Measurements from ENCODE around the gene PCSK5.
"Not testable (repeated sequence)": the region's sequence is repeated elsewhere in the genome, so short reads cannot be mapped to it uniquely, and the experiment has no call there.

The PCSK5 gene

DNA sequence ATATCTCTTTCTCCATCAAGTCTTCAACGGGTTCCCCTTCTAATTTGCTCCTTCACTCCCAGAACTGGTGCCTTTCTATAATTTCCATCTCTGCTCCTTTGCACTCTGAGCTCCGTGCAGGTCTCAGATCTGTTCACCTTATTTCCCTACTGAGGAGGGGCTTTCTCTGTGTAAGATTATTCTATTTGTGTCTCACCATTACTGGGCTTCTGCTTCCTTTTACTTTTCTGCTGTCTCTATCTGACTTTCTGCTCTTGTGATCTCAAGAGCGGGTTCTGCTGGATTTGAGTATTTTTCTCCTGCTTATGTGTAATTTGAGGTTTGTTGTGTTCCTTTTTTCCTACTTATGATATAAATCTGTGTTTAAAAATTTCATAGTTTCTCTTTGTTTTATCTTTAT is 117.5 kb downstream of the PCSK5 start:
- DNase-seq (ENCODE audit: low read depth in 2 of 2) = no peak

GRCh38 chr9:76013809-76014208 is 123.3 kb downstream of the PCSK5 start:
- no peak for DNase-seq (ENCODE audit: low read depth in 2 of 2)

DNA sequence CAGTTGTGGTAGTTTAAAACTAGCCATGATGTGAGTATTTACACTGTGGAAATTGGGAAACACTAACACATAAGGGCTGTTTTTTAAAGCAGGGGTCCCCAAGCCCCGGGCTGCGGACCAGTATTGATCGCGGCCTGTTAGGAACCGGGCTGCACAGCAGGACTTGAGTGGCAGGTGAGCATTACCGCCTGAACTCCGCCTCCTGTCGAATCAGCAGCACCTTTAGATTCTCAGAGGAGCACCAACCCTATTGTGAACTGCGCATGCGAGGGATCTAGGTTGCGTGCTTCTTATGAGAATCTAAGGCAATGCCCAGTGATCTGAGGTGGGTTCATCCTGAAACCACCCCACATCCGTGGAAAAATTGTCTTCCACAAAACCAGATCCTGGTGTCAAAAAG is 127.8 kb downstream of the PCSK5 start:
- DNase-seq (ENCODE audit: low read depth in 2 of 2) = no peak

DNA sequence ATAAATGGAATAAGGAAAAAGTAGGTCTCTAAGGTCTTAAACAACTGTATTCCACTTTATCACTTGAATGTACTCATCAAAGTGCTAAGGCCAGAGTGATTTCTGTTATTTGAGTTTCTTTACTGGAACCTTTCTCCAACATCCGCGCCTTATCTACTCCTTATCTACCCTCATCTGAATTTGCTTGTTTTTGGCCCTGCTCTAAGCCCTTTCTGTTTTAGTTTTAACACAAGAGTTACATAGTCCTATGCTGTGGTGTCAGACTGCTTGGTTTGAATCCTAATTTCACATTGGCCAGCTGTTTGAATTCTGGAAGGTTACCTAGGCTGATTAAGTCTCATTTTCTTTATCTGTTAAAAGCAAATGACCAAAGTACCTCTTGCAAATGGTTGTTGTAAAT is 128.3 kb downstream of the PCSK5 start:
- no peak for DNase-seq (ENCODE audit: low read depth in 2 of 2)

GRCh38 chr9:76020652-76021051 is 130.2 kb downstream of the PCSK5 start:
- DNase-seq (ENCODE audit: low read depth in 2 of 2) = peak in 1 of 2 experiments; percentile 8

GRCh38 chr9:76022317-76022716 is 131.8 kb downstream of the PCSK5 start:
- DNase-seq (ENCODE audit: low read depth in 2 of 2) = no peak

GRCh38 chr9:76023715-76024195 is 133.3 kb downstream of the PCSK5 start:
- DNase-seq (ENCODE audit: low read depth in 2 of 2) = no peak

- no peak for DNase-seq (ENCODE audit: low read depth in 2 of 2)
These were observed 134.8 kb downstream of the PCSK5 start for GRCh38 chr9:76025286-76025685.

DNA sequence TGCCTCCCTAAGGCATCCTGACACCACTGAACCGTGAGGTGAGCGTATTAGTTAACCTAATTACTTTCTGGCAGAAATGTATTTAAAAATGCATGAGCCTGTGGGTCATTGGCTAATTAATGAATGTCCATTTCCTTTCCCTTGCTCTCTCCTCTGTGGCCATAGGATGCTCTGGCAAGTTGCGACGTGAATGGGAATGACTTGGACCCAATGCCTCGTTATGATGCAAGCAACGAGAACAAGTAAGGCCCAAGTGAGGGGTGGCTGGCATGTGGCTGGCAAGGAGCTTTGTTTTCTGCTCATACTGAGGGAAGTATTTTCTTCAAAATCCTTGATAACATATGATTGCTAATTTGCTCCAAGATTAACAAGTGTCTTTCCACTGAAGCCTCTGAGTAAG is 136.3 kb downstream of the PCSK5 start:
- no peak for DNase-seq (ENCODE audit: low read depth in 2 of 2)

DNA sequence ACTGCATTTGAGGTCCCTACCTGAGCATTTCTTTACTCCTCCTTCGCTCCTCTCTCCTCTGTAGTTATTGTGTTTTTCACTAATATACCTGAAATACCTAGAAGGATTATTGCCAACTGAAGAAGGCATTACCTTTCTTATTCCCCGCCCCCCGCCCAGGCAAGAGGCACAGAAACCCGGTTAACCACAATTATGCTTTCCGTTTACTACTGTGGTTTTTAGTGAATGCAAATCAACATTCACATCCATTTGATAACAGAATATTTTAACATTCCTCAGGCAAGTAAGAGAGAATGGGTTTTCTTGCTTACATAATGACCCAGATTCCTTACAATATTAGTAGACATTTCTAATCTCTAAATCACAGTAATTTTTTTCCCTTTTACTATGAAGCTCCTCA is 136.9 kb downstream of the PCSK5 start:
- DNase-seq (ENCODE audit: low read depth in 2 of 2) = no peak

GRCh38 chr9:76027861-76028260 is 137.4 kb downstream of the PCSK5 start:
- no peak for DNase-seq (ENCODE audit: low read depth in 2 of 2)

DNA sequence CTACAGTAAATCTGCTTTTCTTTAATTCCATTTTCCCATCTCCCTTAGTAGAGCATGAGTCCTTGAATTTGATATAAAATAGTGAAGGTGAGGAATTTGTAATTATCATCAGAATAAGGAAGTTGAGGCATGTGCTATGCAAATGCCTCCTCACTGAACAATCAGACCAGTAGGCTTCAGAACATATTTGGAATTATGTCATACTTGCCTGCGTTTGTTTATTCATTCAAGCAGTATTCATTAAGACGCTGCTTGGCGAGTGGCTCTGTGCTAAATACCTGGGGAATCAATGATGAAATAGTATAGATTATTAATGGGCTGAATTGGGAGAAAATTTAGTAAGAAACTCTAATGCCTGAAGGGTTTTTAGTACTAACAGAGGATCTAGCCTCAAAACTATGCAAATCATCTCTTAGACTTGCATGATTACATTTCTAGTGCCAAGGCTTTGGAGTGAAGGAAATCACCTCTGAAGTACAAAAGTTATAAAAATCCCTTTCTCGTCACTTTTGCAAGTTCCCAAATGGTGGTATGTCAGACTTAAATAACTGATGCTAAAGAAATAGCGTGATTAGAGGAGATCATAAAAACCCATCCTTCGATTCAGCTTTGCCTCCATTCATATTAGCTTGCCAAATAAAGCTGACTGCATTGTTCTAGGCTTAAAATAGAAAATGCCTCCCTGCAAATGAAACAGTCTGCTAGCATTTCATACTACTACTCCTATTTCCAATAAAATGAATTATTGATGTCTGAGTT is 141.7 kb downstream of the PCSK5 start:
- DNase-seq (ENCODE audit: low read depth in 2 of 2) = no peak

- DNase-seq (ENCODE audit: low read depth in 2 of 2) = no peak
These were observed 142.4 kb downstream of the PCSK5 start for GRCh38 chr9:76032797-76033373.

GRCh38 chr9:76034049-76034448 is 143.6 kb downstream of the PCSK5 start:
- DNase-seq (ENCODE audit: low read depth in 2 of 2) = no peak

DNA sequence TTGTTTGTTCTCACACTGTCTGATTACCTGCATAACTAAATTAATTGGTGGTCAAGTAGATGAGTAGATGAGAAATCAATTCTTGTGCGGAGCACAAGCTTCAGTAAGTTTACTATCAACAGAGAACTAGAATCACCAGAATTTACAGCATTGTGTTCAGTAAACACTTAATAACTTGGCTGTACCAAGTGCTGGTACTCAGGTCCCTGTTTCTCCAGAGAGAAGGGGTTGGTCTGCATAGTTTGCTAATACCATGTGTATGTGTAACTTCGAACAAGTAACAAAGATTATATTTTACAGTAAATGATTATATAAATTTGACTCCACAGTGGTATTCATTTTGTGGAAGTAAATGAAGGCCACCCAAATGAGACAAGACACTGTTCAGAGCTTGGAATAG is 146.3 kb downstream of the PCSK5 start:
- DNase-seq (ENCODE audit: low read depth in 2 of 2) = no peak

- DNase-seq (ENCODE audit: low read depth in 2 of 2) = no peak
These were observed 147.2 kb downstream of the PCSK5 start for GRCh38 chr9:76037587-76038225.

DNA sequence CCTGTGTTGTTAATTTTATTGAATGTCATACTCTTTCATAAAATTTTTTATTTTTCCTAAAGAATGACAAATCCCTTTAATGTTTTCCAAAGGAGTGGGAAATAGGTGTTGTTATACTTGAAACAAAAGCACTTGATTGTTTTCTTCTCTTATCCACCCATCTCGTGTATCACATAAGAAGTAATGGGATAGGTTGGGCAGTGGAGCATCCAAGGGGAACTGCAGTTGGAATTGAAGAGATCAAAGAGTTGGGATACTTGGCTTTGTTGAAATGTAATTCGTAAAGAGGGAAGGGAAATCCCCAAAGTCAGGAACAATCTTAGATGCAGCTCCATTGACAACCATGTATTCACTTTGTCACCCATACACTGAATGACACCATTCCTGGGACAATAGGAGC is 148.0 kb downstream of the PCSK5 start:
- no peak for DNase-seq (ENCODE audit: low read depth in 2 of 2)

- DNase-seq (ENCODE audit: low read depth in 2 of 2) = no peak
These were observed 153.9 kb downstream of the PCSK5 start for GRCh38 chr9:76044266-76044819.

- no peak for DNase-seq (ENCODE audit: low read depth in 2 of 2)
These were observed 154.7 kb downstream of the PCSK5 start for GRCh38 chr9:76045221-76045620.

DNA sequence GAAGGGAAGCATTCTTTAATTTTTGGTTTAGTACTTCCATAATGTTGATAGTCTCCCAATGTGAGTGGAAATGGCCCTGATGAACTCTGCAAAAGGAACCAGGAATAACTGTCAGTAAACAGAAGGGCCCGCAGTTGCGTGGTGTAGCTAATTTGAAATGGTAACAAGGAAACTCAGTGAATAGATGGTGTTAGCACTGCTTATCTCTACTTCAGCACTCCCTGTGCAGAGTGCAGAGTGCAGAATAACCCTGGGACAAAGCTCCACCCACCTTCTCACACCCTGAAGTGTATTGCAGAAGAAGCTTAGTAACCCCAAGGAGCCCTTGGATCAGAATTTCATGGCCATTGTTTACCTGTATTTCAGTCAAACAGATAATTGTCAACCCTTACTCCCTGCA is 158.9 kb downstream of the PCSK5 start:
- DNase-seq (ENCODE audit: low read depth in 2 of 2) = no peak

- DNase-seq (ENCODE audit: low read depth in 2 of 2) = no peak
These were observed 177.2 kb downstream of the PCSK5 start for GRCh38 chr9:76067696-76068095.

DNA sequence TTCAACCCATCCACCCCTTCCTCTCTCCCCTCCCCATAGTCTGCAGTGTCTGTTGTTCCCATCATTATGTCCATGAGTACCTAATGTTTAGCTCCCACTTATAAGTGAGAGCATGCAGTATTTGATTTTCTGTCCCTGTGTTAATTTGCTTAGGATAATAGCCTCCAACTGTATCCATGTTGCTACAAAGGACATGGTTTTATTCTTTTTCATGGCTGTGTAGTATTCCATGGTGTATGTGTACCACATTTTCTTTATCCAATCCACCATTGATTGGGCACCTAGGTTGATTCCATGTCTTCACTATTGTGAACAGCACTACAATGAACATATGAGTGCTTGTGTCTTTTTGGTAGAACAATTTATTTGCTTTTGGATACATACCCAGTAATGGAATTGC is 187.1 kb downstream of the PCSK5 start:
- no peak for DNase-seq (ENCODE audit: low read depth in 2 of 2)

DNA sequence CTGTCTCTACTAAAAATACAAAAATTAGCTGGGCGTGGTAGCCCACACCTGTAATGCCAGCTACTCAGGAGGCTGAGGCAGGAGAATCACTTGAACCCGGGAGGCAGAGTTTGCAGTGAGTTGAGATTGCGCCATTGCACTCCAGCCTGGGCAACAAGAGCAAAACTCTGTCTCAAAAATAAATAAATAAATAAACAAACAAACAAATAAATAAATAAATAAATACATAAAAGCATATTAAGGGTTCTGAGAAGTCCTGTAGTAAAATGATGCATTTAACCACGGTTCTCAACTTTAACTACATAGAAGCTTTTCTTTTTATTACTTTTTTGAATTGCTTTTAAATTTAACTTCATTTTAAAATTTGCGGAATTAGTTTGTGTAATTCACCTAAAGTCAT is 190.8 kb downstream of the PCSK5 start:
- not testable (repeated sequence) for DNase-seq (ENCODE audit: low read depth in 2 of 2)

Data from stimulated activated CD4-positive, alpha-beta T cell treated with anti-CD3 and anti-CD28 coated beads, Interleukin-12 subunit alpha, Interleukin-12 subunit beta, amount 100 ng/mL, for 24 hours (primary cell).